T-helper 2 cell treated with Interferon-gamma antibody and Interleukin-4, amounts not matched to agents 5 μg/mL and 100 μg/mL, for 36 hours (primary cell): ENCODE results near the gene FOXP1.
"Not testable (repeated sequence)": the region's sequence is repeated elsewhere in the genome, so short reads cannot be mapped to it uniquely, and the experiment has no call there.

ENCODE experiments used
- DNase-seq: peaks from one replicate; pipeline ENCODE4 v3.0.0; 2021; ENCODE audit warnings: low spot score
- H3K27ac Mint-ChIP-seq: one replicate; pipeline ENCODE4 v1.8.0; 2021; ENCODE audit warnings: mild to moderate bottlenecking, mixed read lengths
- H3K27me3 Mint-ChIP-seq: one replicate; pipeline ENCODE4 v1.8.0; 2021; ENCODE audit warnings: low read depth, mixed read lengths
- H3K36me3 Mint-ChIP-seq: one replicate; pipeline ENCODE4 v1.8.0; 2021; ENCODE audit warnings: low read depth, mixed read lengths
- H3K4me1 Mint-ChIP-seq: one replicate; pipeline ENCODE4 v1.8.0; 2021; ENCODE audit warnings: low read depth, mixed read lengths
- H3K4me3 Mint-ChIP-seq: one replicate; pipeline ENCODE4 v1.8.0; 2022; ENCODE audit warnings: mild to moderate bottlenecking, moderate library complexity, mixed read lengths
- H3K9me3 Mint-ChIP-seq: one replicate; pipeline ENCODE4 v1.8.0; 2021; ENCODE audit warnings: mixed read lengths

FOXP1 gene

GRCh38 chr3:71029770-71030169 lies 553.8 kb downstream of the FOXP1 start:
- no peak overlapping the region for H3K4me3 Mint-ChIP-seq
- H3K27me3 Mint-ChIP-seq = no peaks in the 10 kb centered on the region

GRCh38 chr3:71028802-71029201 lies 554.7 kb downstream of the FOXP1 start:
- Mint-ChIP-seq H3K4me3 (no peak overlapping the region), H3K36me3 (peaks cover 51% of the 10 kb centered on the region), H3K27ac (no peak overlapping the region), H3K27me3 (no peaks in the 10 kb centered on the region), H3K4me1 (peaks cover 44% of the 10 kb centered on the region), H3K9me3 (no peaks in the 10 kb centered on the region)
- DNase-seq = no peak

More at GRCh38 chr3:71029770-71030169, 553.8 kb downstream of the FOXP1 start:
- peaks cover 53% of the 10 kb centered on the region for H3K36me3 Mint-ChIP-seq
- peaks cover 44% of the 10 kb centered on the region for H3K4me1 Mint-ChIP-seq
- no peaks in the 10 kb centered on the region for H3K9me3 Mint-ChIP-seq
- DNase-seq = no peak
- no peak overlapping the region for H3K27ac Mint-ChIP-seq

- no peaks in the 10 kb centered on the region for H3K27me3 Mint-ChIP-seq
- H3K36me3 Mint-ChIP-seq = peaks cover 46% of the 10 kb centered on the region
- H3K4me1 Mint-ChIP-seq = peaks cover 46% of the 10 kb centered on the region
- H3K27ac Mint-ChIP-seq = no peak overlapping the region
- no peaks in the 10 kb centered on the region for H3K9me3 Mint-ChIP-seq
- no peak overlapping the region for H3K4me3 Mint-ChIP-seq
- no peak for DNase-seq
Observed at GRCh38 chr3:71028184-71028583, 555.3 kb downstream of the FOXP1 start.

- no peak for DNase-seq
- Mint-ChIP-seq H3K36me3 (peaks cover 38% of the 10 kb centered on the region), H3K4me3 (no peak overlapping the region), H3K9me3 (no peaks in the 10 kb centered on the region), H3K27me3 (no peaks in the 10 kb centered on the region), H3K4me1 (peaks cover 38% of the 10 kb centered on the region), H3K27ac (peak overlapping the region; percentile 41)
Observed at GRCh38 chr3:71026634-71027578, 556.6 kb downstream of the FOXP1 start.

GRCh38 chr3:71025516-71025915 lies 558.0 kb downstream of the FOXP1 start:
- no peak for DNase-seq
- Mint-ChIP-seq H3K4me3 (peak overlapping the region; percentile 28), H3K4me1 (peaks cover 31% of the 10 kb centered on the region), H3K27ac (peak overlapping the region; percentile 65), H3K27me3 (no peaks in the 10 kb centered on the region), H3K9me3 (no peaks in the 10 kb centered on the region), H3K36me3 (peaks cover 24% of the 10 kb centered on the region)

- peaks cover 31% of the 10 kb centered on the region for H3K4me1 Mint-ChIP-seq
- peaks cover 20% of the 10 kb centered on the region for H3K36me3 Mint-ChIP-seq
- peak overlapping the region; percentile 65 for H3K27ac Mint-ChIP-seq
- no peak for DNase-seq
- peak overlapping the region; percentile 28 for H3K4me3 Mint-ChIP-seq
- no peaks in the 10 kb centered on the region for H3K27me3 Mint-ChIP-seq
- no peaks in the 10 kb centered on the region for H3K9me3 Mint-ChIP-seq
Observed at GRCh38 chr3:71025010-71025409, 558.5 kb downstream of the FOXP1 start.

- peaks cover 30% of the 10 kb centered on the region for H3K4me1 Mint-ChIP-seq
Observed at GRCh38 chr3:71022551-71023335, 560.8 kb downstream of the FOXP1 start.

GRCh38 chr3:71018799-71019198 lies 564.7 kb downstream of the FOXP1 start:
- peaks cover 14% of the 10 kb centered on the region for H3K4me1 Mint-ChIP-seq
- no peak for DNase-seq
- H3K36me3 Mint-ChIP-seq = peaks cover 31% of the 10 kb centered on the region
- no peaks in the 10 kb centered on the region for H3K27me3 Mint-ChIP-seq
- no peak overlapping the region for H3K27ac Mint-ChIP-seq
- no peak overlapping the region for H3K4me3 Mint-ChIP-seq
- H3K9me3 Mint-ChIP-seq = no peaks in the 10 kb centered on the region

More at GRCh38 chr3:71022551-71023335, 560.8 kb downstream of the FOXP1 start:
- Mint-ChIP-seq H3K36me3 (peaks cover 16% of the 10 kb centered on the region), H3K4me3 (no peak overlapping the region), H3K27me3 (no peaks in the 10 kb centered on the region), H3K9me3 (no peaks in the 10 kb centered on the region), H3K27ac (no peak overlapping the region)
- no peak for DNase-seq

GRCh38 chr3:71016178-71016845 lies 567.2 kb downstream of the FOXP1 start:
- Mint-ChIP-seq H3K9me3 (peaks cover 6% of the 10 kb centered on the region), H3K36me3 (peaks cover 42% of the 10 kb centered on the region), H3K27ac (no peak overlapping the region), H3K4me3 (no peak overlapping the region), H3K27me3 (no peaks in the 10 kb centered on the region), H3K4me1 (peaks cover 21% of the 10 kb centered on the region)
- no peak for DNase-seq

GRCh38 chr3:71014616-71015015 lies 568.9 kb downstream of the FOXP1 start:
- Mint-ChIP-seq H3K4me1 (peaks cover 33% of the 10 kb centered on the region), H3K36me3 (peaks cover 45% of the 10 kb centered on the region)
- H3K9me3 Mint-ChIP-seq, H3K27ac Mint-ChIP-seq, DNase-seq, H3K27me3 Mint-ChIP-seq, H3K4me3 Mint-ChIP-seq: not testable (repeated sequence)

- Mint-ChIP-seq H3K4me1 (peaks cover 43% of the 10 kb centered on the region), H3K36me3 (peaks cover 50% of the 10 kb centered on the region), H3K4me3 (no peak overlapping the region), H3K27ac (no peak overlapping the region), H3K9me3 (peaks cover 6% of the 10 kb centered on the region), H3K27me3 (no peaks in the 10 kb centered on the region)
- no peak for DNase-seq
Observed at GRCh38 chr3:71012971-71013370, 570.6 kb downstream of the FOXP1 start.

- Mint-ChIP-seq H3K27ac (peak overlapping the region; percentile 94), H3K9me3 (peaks cover 6% of the 10 kb centered on the region), H3K4me3 (peak overlapping the region; percentile 72), H3K27me3 (no peaks in the 10 kb centered on the region), H3K36me3 (peaks cover 56% of the 10 kb centered on the region), H3K4me1 (peaks cover 52% of the 10 kb centered on the region)
- DNase-seq = no peak
Observed at GRCh38 chr3:71011565-71012287, 571.8 kb downstream of the FOXP1 start.

- no peaks in the 10 kb centered on the region for H3K27me3 Mint-ChIP-seq
- peaks cover 49% of the 10 kb centered on the region for H3K4me1 Mint-ChIP-seq
- DNase-seq = peak; percentile 74
- H3K4me3 Mint-ChIP-seq = peak overlapping the region; percentile 72
- peak overlapping the region; percentile 94 for H3K27ac Mint-ChIP-seq
- peaks cover 6% of the 10 kb centered on the region for H3K9me3 Mint-ChIP-seq
- peaks cover 50% of the 10 kb centered on the region for H3K36me3 Mint-ChIP-seq
Observed at GRCh38 chr3:71010726-71011455, 572.6 kb downstream of the FOXP1 start.
